Stimulated activated CD8-positive, alpha-beta memory T cell treated with anti-CD3 and anti-CD28 coated beads, Interleukin-4, amount 100 ng/mL, for 24 hours (primary cell): ENCODE results near the gene TSPYL4.

Experiments used
- DNase-seq: peaks from one replicate; pipeline ENCODE4 v3.0.0-alpha.2; 2020; ENCODE audit warnings: low read depth

TSPYL4 gene

DNA sequence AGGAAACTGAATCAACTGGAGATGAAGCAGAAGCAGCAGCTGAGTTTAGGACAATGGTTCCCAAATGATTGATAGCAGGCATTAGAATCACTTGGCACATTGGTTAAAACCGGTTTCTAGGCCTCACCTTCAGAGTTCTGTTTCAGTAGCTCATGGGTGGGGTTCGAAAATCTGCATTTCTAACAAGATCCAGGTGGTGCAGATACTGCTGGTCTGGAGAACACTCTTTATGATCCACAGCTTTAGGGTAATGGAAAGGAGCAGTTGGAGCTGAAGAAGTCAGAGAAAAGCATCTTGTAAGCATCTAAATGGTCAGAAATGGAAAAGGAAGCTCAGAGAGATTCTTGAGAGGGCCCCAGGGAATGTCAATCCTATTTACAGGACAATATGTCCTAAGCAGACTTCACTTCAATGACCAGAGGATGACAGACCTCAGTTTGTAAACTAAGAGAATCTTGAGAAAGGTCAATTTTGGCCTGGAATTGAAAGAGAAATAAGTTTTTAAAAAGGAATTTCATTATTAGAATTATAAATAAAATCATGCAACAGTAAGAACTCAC is 17.4 kb upstream of the TSPYL4 start:
- no peak for DNase-seq

DNA sequence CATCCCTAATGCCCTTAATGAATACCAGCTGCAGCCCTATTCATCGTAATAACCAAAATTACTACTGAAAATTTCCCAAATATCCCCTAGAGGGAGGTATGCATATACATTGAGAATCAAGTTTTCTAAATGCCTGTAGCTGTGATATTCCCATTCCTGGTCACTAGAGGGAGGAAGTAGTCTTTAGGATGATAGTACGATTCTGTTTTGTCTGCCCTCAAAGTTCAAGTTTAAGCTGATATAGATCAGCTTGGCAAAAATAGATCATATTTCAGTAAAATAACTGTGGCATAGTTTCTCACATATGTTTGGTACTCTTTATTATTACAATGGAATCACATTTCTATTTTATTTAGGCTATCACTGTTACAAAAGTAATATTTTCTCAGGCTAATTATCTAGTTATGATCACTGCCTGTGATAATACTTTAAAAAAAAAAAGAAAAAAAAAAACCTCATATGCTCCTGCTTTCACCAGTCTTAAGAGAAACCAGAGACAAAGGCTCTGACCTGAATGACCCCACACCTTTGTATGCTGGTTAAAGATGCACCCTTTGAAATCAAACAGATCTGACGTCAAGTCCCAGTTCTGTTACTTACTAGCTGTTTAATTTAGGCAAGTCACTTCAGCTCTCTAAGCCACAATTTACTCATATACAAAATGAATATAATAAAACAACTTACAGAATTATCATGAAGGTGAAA is 14.9 kb upstream of the TSPYL4 start:
- DNase-seq = no peak

DNA sequence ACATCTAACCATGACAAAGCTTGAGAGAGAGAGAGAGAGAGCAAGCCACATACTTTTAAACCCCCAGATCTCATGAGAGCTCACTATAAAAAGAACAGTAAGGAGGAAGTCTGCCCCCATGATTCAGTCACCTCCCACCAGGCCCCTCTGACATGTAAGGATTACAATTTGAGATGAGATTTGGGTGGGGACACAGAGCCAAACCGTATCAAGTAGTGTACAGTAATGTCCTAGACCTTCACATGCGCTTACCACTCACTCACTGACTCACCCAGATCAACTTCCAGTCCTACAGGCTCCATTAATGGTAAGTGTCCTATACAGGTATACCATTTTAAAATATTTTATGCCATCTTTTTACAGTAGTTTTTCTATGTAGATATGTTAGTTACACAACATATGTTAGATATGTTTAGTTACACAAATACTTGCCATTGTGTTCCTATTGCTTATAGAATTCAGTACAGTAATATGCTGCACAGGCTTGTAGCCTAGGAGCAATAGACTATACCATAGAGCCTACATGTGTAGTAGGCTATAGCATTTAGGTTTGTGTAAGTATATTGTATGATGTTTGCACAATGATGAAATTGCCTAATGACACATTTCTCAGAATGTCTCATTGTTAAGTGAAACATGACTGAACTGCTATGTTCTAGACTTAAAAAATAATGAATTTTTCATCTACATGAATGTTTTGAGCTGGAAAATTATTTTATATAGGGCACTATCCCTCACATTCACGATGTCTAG is 14.1 kb upstream of the TSPYL4 start:
- no peak for DNase-seq

DNA sequence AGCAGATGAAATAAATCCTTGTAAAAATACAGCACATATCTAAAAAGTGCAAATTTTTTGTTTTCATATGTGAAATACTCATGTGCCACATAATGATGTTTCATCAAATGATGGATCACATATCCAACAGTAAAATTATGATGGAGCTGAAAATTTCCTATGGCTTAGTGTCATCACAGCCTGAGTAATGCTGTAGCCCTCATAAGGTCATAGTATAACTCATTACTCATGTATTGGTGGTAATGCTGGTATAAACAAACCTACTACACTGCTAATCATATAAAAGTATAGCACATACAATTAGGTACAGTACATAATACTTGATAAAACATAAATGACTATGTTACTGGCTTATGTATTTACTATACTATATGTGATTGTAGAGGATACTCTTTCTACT is 12.9 kb upstream of the TSPYL4 start:
- no peak for DNase-seq

DNA sequence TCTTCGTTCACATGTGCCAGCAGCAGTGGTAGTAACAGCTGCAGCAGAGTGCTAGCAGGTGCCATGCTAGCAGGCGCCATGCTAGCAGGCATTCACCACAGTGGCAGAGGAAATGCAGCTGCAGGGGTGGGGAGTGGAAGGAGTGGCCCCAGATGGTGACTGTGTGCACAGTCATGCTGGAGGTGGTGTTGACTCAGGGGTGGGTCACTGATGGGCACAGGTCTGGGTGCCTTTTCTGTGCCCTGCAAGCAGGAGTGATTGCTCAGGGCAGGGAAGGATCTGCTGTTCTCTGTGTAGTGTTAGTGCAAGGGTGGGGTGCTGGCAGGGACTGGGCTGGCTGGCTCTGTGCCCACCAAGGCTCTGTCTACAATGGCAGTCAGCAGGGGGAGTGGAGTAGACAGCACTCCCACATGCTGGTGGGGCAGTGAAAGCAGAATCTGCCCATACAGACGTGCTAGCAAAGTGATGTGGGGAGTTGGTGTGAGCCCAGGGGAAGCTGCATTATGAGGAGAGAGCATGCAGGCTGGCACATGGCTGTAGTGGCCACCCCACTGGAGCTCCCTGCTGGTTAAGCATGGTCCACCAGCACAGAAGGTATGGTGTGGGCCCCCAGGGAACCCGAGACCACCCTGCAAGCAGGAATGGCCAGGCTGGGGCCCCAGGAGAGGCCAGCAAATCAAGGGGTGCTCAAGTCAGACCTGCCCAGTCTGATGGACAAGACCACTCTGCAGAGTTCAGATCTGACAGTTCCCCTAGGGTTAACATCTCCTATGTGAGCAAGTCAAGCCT is 11.4 kb upstream of the TSPYL4 start:
- no peak for DNase-seq

DNA sequence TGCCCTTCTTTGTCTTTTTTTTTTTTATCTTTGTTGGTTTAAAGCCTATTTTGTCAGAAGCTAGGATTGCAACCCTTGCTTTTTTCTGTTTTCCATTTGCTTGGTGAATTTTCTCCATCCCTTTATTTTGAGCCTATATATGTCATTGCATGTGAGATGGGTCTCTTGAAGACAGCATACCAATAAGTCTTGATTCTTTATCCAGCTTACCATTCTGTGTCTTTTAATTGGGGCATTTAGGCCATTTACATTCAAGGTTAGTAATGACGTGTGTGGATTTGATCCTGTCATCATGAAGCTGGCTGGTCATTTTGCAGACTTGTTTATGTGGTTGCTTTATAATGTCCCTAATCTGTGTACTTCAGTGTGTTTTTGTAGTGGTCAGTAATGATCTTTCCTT is 9.5 kb upstream of the TSPYL4 start:
- no peak for DNase-seq

DNA sequence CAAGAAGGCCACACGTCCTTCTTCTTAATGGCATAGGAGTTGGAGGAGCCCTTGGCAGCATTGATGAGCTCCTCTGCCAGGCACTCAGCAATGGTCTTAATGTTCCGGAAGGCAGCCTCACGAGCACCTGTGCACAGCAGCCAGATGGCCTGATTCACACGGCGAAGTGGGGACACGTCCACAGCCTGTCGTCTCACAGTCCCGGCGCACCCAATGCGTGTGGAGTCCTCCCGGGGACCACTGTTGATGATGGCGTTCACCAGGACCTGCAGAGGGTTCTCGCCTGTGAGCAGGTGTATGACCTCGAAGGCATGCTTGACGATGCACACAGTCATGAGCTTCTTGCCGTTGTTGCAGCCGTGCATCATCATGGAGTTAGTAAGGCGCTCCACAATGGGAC is 4.6 kb upstream of the TSPYL4 start:
- no peak for DNase-seq

DNA sequence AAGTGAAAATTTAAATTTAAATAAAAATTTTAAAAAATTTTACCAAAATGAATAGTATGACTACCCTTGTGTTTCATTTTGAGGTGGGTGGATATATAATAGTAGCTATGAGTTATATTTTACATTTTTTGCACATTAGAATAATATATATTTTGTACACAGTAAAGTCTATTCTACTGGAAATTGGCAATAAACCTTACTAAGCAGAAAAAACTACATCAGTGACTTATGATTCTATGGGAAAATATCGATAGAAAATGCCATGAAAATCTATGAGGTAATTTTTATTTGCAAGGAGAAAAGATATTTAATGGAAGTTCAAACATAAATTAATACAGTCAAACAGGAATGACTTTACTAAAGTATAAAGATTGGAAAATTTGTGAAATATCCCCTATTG is 2.8 kb upstream of the TSPYL4 start:
- DNase-seq = no peak

DNA sequence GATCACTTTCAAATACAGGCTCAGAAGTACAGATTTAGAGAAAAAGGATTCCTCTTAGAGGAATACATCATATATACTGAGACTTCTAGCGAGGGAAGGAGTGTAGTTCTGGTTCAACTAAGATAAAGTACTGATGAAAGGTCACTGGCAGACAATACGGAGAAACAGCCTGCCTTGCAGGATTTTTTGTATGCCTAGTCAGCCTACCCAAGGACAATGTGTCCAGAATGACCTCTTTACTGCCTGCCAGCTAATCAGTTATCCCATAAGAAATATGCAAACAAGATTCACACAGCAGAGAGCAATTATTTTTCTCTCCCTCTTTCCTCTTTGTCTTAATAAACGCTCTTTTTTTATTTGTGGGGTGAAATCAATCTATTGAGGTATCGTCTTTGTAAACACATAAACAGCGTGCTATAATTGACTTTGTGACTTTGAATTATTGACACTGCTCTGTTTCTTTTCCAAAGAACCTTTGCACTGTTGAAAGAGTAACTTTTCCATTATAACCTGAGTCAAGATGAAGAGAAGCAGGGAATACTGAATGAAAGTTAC is 1.4 kb upstream of the TSPYL4 start:
- DNase-seq = no peak

DNA sequence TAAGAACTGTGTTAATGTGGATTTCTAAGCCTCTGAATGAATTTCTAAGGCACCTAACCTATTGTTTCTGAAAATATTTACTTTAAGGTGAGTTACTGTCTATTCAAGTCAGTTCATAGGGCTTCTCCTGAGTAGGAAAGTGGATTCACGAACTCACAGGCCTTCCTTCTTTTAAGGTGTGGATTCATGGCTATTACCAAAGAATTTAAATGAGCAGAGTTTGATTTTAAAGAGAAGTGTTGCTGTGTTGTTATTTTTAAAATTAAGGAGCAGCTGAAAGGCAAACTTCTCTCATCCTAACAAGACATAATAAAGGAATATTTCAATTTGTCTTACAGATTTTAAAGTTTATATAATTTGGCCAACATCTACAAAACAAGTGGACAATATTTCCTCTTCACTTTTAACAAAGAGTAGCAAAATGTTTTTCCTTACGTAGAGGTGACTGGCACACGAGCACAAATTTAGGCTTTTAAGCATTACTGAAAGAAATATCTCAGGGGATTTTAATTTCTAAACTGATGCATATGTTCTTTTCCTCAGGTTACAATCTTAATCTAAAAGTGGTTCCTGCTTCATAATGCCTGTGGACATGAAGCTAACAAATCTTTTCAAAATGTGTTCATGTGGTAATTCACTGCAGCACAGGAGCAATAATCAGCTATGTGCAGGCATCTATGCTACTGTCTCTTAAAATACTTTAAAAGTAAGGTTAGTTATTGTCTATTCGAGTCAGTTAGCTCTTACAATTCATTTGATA is 602 bp upstream of the TSPYL4 start:
- DNase-seq = no peak

DNA sequence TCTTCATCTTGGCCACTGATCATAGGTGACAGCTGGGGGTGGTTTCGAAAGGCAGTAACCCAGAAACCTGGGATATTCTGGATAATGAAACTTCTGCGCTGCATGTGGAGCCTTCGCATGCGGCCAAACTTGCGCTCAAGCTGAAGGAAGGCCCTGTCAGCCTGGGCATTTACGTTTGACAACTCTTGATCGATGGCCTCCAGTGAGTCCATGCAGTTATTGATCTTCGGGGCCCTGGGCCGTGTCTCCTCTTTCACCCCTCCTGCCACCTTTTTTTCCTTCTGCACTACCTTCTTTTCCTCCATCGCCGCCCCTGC is 729 bp downstream of the TSPYL4 start:
- DNase-seq = no peak

DNA sequence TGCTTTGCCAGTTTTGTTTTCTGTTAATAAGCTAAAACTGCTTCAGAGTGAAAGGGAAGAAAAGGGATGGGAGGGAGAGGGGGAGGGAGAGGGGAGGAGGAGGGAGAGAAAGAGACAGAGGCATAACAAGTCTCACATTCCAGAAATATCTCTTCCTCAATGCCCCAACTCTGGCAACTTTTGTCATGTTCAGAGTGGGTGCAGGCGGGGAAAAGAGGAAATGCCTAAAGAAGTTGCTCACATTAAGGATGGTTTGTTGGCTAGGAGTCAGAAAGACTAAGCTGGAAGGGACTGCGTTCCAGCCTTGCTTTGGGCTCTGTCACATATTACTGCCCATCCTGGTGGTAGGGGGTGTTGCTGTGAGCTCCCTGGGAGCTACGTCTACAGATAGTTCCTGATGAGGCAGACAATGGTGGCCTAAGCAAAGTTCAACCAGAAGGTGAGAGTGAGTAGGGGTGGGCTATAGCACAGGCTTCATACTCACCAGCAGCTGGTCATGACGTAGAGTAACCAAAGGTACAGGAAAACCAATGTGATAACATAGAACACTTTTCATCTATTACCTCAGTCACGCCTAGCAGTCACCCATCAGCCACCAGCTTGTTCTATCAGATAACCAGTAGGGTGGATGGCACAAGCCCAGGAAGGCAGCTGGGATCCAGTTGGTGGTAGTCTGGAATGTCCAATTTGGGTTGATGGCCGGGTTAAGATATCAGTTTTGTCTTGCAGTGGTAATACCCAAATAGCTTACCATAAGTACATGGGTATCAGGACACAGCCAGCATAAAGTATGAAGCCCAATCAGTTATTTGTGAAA is 2.1 kb downstream of the TSPYL4 start:
- DNase-seq = no peak

DNA sequence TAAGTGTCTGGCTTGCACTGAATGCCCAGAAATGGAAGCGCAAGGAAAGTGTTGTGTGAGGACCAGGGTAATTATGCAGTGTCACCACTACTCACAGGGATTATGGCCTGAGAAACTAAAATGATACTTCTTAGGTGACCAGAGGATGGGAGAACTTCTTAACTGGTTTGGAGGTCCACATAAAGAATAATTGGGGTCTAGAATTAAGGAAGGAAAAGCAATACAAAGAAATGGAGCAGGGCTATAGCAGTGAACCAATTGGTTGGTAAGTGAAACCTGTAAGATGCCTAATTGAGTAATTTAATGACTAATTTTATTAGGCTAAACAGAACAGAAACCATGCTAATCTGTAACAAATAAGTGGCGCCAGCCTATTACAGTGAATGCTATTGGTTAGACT is 5.3 kb downstream of the TSPYL4 start:
- DNase-seq = no peak

DNA sequence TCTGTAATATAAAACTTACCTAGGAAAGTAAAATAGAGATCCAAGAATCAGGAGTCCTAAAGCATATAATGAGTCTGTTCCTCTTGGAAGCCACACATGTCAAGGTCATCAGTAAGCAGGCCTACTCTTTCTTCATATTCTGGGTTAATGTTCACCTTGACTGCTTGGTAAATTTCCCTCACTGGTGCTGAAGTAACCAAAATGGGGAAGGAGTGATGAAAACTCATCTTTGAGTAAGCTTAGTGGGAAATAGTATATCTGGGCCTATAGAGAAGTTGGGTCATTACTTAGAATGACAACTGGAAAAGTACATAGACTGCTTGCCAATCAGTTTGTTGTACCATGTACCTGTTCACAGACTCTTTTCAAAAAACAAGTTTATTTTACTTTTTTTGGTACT is 6.6 kb downstream of the TSPYL4 start:
- DNase-seq = no peak

DNA sequence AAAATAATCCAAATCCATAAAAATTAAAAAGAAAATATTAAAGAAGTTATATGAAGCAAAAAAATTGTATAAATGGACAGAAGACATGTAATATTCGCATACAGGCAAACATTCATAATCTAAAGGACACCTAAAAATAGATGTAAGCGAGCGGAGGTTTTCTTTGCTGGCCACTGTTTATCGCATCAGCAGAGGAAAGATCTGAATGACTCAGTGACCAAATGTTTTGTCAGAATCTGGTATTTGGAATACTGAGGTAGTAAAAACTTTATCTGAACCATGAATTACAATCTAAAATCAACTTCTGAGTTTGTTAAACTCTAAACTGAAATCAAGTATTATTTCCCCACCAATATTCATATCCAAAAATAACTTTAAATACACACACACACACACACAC is 7.8 kb downstream of the TSPYL4 start:
- no peak for DNase-seq

DNA sequence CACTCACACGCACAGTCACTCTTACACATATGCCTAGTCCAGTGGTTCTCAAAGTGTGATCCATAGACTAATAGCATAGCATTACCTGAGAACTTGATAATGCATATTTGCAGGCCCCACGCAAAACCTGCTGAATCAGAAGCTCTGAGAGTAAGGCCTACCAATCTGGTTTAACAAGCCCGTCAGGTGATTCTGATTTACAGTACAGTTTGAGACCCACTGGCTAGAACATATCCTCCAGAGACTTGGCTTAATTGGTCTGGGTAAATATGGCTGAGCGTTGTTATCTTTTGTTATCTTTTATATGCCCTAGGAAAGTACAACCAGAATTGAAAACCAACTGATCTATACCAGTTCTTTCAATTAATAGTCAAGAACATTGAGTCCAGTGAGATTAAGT is 9.6 kb downstream of the TSPYL4 start:
- DNase-seq = no peak

DNA sequence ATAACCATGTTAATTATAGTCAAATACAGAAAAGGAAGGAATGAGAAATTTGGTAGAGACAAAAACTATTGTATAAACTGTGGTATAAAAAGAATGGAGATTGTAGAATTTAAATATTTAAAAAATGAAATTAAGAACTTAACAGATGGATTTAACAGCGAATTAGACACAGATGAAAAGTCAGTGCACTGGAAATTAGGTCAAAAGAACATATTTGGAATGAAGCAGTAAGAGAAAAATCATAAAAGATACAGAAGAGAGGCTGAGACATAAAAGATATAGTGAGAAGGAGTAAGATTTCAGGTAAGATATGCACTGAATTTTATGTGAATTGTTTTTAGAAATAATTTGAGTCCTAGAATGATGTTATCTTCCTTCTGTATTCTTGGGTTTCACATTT is 14.0 kb downstream of the TSPYL4 start:
- DNase-seq = no peak

DNA sequence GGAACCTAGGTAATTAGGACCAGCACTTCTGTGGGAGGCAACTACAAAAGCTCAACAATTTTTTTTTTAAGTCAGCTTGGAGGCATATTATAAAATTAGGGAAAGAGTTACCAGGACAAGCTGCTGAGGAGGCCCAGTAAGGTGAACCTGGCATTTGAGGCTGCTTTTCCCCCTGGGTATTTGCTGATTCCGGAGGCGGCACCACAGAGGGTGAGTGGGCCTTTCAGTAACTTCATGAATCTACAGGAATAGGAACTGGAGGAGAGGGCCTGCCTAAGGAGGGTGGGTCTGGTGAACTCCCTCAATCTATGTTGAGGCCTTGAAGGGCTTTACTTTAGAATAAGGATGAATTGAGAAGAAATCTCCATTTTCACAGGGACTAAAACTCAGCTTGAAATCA is 14.6 kb downstream of the TSPYL4 start:
- no peak for DNase-seq

DNA sequence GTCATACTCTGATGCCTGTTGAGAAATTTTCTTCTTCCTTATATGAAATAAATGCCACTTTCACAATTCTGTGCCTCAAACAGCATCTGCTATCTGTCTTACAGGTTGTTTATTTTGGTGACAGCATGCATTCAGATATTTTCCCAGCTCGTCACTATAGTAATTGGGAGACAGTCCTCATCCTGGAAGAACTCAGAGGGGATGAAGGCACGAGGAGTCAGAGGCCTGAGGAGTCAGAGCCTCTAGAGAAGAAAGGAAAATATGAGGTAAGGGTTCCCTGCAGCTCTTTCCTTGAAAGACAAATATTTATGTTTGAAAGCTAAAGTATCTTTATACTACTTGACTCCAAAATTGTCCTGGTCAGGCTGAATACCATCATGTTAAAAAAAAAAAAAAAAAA is 15.8 kb downstream of the TSPYL4 start:
- DNase-seq = no peak

DNA sequence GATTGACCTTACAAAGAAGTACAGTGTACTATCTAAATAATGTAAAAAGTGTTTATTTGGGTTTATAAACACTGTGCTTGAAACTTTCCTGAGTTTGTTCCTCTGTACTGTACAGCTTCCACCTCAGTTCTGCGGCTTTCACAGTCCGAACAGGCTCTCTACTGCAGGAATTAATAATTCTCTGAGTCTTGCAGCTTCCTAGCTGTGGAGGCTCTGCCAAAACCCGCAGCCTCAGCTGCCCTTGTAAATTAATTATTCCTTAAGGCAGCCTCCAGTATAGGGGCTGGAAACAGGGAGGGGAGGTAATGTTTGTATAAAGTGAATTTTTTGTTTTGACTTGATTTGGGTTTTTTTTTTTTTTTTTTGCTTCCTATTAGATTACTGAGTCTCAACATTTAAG is 19.2 kb downstream of the TSPYL4 start:
- no peak for DNase-seq

DNA sequence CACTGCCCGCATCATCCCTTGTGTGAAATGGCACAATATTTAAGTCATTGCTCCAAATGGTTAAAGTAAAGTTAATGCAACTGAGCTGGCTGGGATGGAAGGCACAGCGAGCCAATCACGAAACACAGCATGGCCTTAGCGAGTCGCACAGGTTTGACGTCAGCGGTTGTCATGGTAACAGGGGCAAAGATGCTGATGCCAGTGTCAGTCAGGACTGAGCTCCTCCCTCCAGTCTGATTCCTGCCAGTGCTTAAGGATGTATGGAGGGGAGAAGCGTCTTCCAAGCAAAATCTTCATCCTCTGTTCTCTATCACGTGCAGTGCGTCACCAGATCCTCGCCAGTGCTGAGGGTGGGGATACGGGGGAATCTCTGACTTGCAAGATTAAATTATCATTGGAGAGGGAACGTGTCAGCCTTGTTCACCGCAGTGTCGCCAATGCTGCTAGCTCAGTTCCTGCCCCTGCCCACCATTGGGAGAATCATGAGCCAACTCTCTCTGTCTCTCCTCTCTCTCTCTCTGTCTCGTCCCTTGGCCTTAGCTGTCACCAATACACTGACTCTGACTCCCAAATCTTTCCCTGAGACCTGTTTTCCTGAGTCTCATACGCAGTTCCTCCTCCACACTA is 24.5 kb downstream of the TSPYL4 start:
- no peak for DNase-seq
